Measurements from ENCODE around the gene PREX1. TPM values are rescaled to one million over a fixed set of nuclear protein-coding genes. Genes with fewer than 3 reads are reported as not detected.

PREX1 gene
- polyA plus RNA-seq, 1 donor (not counting 4 experiments of a cell fraction or from before 2014, with no cell fraction given): 0.22 TPM

GRCh38 chr20:48750376-48750775 is 77.4 kb downstream of the PREX1 start:
- no peak for TF ChIP-seq EZH2 (IDR thresholded peaks at IDR 0.05; ENCODE audit: low read length)
- H3K4me2 ChIP-seq (ENCODE audit: control insufficient read depth, extremely low read depth, insufficient read depth, low read depth, low read length): no peak overlapping the region
- H3K79me2 ChIP-seq (ENCODE audit: control insufficient read depth, insufficient read depth, low read length): no peaks in the 10 kb centered on the region
- no peaks in the 10 kb centered on the region for H3K4me1 ChIP-seq (ENCODE audit: control insufficient read depth, extremely low read depth, insufficient read depth, low read length)
- dilution Hi-C loops (cut with MboI; ENCODE audit: extremely low pct_ligation_motif_present, low sequenced_read_pairs): no loop called here
- H3K9me1 ChIP-seq (ENCODE audit: control insufficient read depth, extremely low read depth, insufficient read depth, low read length): no peaks in the 10 kb centered on the region
- H3K9me3 ChIP-seq (ENCODE audit: control insufficient read depth, low read depth, low read length): no peaks in the 10 kb centered on the region
- H3K9ac ChIP-seq (ENCODE audit: control insufficient read depth, extremely low read depth, insufficient read depth, low read length): no peak overlapping the region
- no peak overlapping the region for H3K27ac ChIP-seq (ENCODE audit: control insufficient read depth, insufficient read depth, low read length)
- no peaks in the 10 kb centered on the region for H3K36me3 ChIP-seq (ENCODE audit: control insufficient read depth in 2 of 2, extremely low read depth in 1 of 2, insufficient read depth in 2 of 2, low read length in 2 of 2)
- DNase-seq (ENCODE audit: low read depth, low spot score): no peak
- no peak overlapping the region for H3K4me3 ChIP-seq (ENCODE audit: control insufficient read depth in 2 of 3, extremely low read depth in 1 of 3, insufficient read depth in 2 of 3, low read depth in 1 of 3, low read length in 3 of 3)
- H2AFZ ChIP-seq (ENCODE audit: control insufficient read depth, low read length): no peak overlapping the region
- FAIRE-seq: no peak
- peaks cover 20% of the 10 kb centered on the region for H3K27me3 ChIP-seq (ENCODE audit: control insufficient read depth, extremely low read depth, insufficient read depth, low read length)
- H4K20me1 ChIP-seq (ENCODE audit: control insufficient read depth, extremely low read depth, insufficient read depth, low read length): no peaks in the 10 kb centered on the region

- FAIRE-seq: no peak
- Histone ChIP-seq H3K79me2 (ENCODE audit: control insufficient read depth, insufficient read depth, low read length) (no peaks in the 10 kb centered on the region), H2AFZ (ENCODE audit: control insufficient read depth, low read length) (no peak overlapping the region), H3K36me3 (ENCODE audit: control insufficient read depth in 2 of 2, extremely low read depth in 1 of 2, insufficient read depth in 2 of 2, low read length in 2 of 2) (no peaks in the 10 kb centered on the region), H3K9ac (ENCODE audit: control insufficient read depth, extremely low read depth, insufficient read depth, low read length) (no peak overlapping the region), H4K20me1 (ENCODE audit: control insufficient read depth, extremely low read depth, insufficient read depth, low read length) (no peaks in the 10 kb centered on the region), H3K27ac (ENCODE audit: control insufficient read depth, insufficient read depth, low read length) (no peak overlapping the region), H3K4me2 (ENCODE audit: control insufficient read depth, extremely low read depth, insufficient read depth, low read depth, low read length) (no peak overlapping the region), H3K9me3 (ENCODE audit: control insufficient read depth, low read depth, low read length) (no peaks in the 10 kb centered on the region), H3K4me3 (ENCODE audit: control insufficient read depth in 2 of 3, extremely low read depth in 1 of 3, insufficient read depth in 2 of 3, low read depth in 1 of 3, low read length in 3 of 3) (no peak overlapping the region), H3K27me3 (ENCODE audit: control insufficient read depth, extremely low read depth, insufficient read depth, low read length) (peaks cover 20% of the 10 kb centered on the region), H3K4me1 (ENCODE audit: control insufficient read depth, extremely low read depth, insufficient read depth, low read length) (no peaks in the 10 kb centered on the region), H3K9me1 (ENCODE audit: control insufficient read depth, extremely low read depth, insufficient read depth, low read length) (no peaks in the 10 kb centered on the region)
- no peak for DNase-seq (ENCODE audit: low read depth, low spot score)
- TF ChIP-seq EZH2 (IDR thresholded peaks at IDR 0.05; ENCODE audit: low read length) (no peak), CTCF (optimal IDR thresholded peaks at IDR 0.05 in 1 of 3, IDR thresholded peaks at IDR 0.05 in 1 of 3, conservative IDR thresholded peaks at IDR 0.05 in 1 of 3; ENCODE audit: extremely low read depth in 1 of 3, insufficient read depth in 2 of 3, low read length in 3 of 3) (no peak)
- dilution Hi-C loops (cut with MboI; ENCODE audit: extremely low pct_ligation_motif_present, low sequenced_read_pairs): no loop called here
These were observed 78.4 kb downstream of the PREX1 start for GRCh38 chr20:48749437-48749836.

GRCh38 chr20:48748556-48748955 is 79.2 kb downstream of the PREX1 start:
- H4K20me1 ChIP-seq (ENCODE audit: control insufficient read depth, extremely low read depth, insufficient read depth, low read length): no peaks in the 10 kb centered on the region
- FAIRE-seq (no peak), DNase-seq (ENCODE audit: low read depth, low spot score) (no peak)
- no peaks in the 10 kb centered on the region for H3K9me3 ChIP-seq (ENCODE audit: control insufficient read depth, low read depth, low read length)
- peaks cover 17% of the 10 kb centered on the region for H3K27me3 ChIP-seq (ENCODE audit: control insufficient read depth, extremely low read depth, insufficient read depth, low read length)
- H3K27ac ChIP-seq (ENCODE audit: control insufficient read depth, insufficient read depth, low read length): no peak overlapping the region
- H3K79me2 ChIP-seq (ENCODE audit: control insufficient read depth, insufficient read depth, low read length): no peaks in the 10 kb centered on the region
- H3K4me2 ChIP-seq (ENCODE audit: control insufficient read depth, extremely low read depth, insufficient read depth, low read depth, low read length): no peak overlapping the region
- no peaks in the 10 kb centered on the region for H3K9me1 ChIP-seq (ENCODE audit: control insufficient read depth, extremely low read depth, insufficient read depth, low read length)
- TF ChIP-seq CTCF (optimal IDR thresholded peaks at IDR 0.05 in 1 of 3, IDR thresholded peaks at IDR 0.05 in 1 of 3, conservative IDR thresholded peaks at IDR 0.05 in 1 of 3; ENCODE audit: extremely low read depth in 1 of 3, insufficient read depth in 2 of 3, low read length in 3 of 3) (no peak), EZH2 (IDR thresholded peaks at IDR 0.05; ENCODE audit: low read length) (no peak)
- no peaks in the 10 kb centered on the region for H3K4me1 ChIP-seq (ENCODE audit: control insufficient read depth, extremely low read depth, insufficient read depth, low read length)
- no peak overlapping the region for H3K4me3 ChIP-seq (ENCODE audit: control insufficient read depth in 2 of 3, extremely low read depth in 1 of 3, insufficient read depth in 2 of 3, low read depth in 1 of 3, low read length in 3 of 3)
- H3K9ac ChIP-seq (ENCODE audit: control insufficient read depth, extremely low read depth, insufficient read depth, low read length): no peak overlapping the region
- dilution Hi-C loops (cut with MboI; ENCODE audit: extremely low pct_ligation_motif_present, low sequenced_read_pairs): no loop called here
- no peak overlapping the region for H2AFZ ChIP-seq (ENCODE audit: control insufficient read depth, low read length)
- H3K36me3 ChIP-seq (ENCODE audit: control insufficient read depth in 2 of 2, extremely low read depth in 1 of 2, insufficient read depth in 2 of 2, low read length in 2 of 2): no peaks in the 10 kb centered on the region
